ENCODE data around the gene VWC2L. TPM values are rescaled to one million over a fixed set of nuclear protein-coding genes. Genes with fewer than 3 reads are reported as not detected.

The VWC2L gene
- total and polyA plus RNA-seq, 2 donors (not counting 1 experiment from before 2014, with no cell fraction given): not detected

- WGBS (ENCODE audit: insufficient coverage): no CpG with 5 or more reads among the region's 6 CpGs
- CTCF ChIA-PET: no interaction called here
- Histone ChIP-seq H3K36me3 (replicated peaks in 1 of 2; ENCODE audit: control extremely low read depth in 1 of 2, control insufficient read depth in 1 of 2, extremely low read depth in 1 of 2, insufficient read depth in 2 of 2, low read length in 1 of 2) (no peaks in the 10 kb centered on the region), H4K20me1 (ENCODE audit: control insufficient read depth, insufficient read depth, low read length, poor library complexity, severe bottlenecking) (no peaks in the 10 kb centered on the region), H2AFZ (ENCODE audit: insufficient read depth, low read depth, low read length, poor library complexity, severe bottlenecking) (no peak overlapping the region), H3K27me3 (replicated peaks in 1 of 4; ENCODE audit: control extremely low read depth in 1 of 4, control insufficient read depth in 3 of 4, insufficient read depth in 4 of 4, low read length in 3 of 4) (no peaks in the 10 kb centered on the region), H3K79me2 (ENCODE audit: control insufficient read depth, insufficient read depth, low read length) (no peaks in the 10 kb centered on the region), H3K4me1 (ENCODE audit: control insufficient read depth in 2 of 2, insufficient read depth in 2 of 2, low read length in 2 of 2) (peaks cover 0 to 6% of the 10 kb centered on the region in 2 donors), H3K4me3 (ENCODE audit: control extremely low read depth in 1 of 5, extremely low read depth in 1 of 5, insufficient read depth in 1 of 5, low read depth in 2 of 5, low read length in 4 of 5) (no peak overlapping the region), H3K27ac (ENCODE audit: low read length in 2 of 2) (no peak overlapping the region), H3K4me2 (replicated peaks; ENCODE audit: low read depth, low read length, poor library complexity, severe bottlenecking) (no peak overlapping the region), H3K9me3 (ENCODE audit: control extremely low read depth in 1 of 3, control insufficient read depth in 2 of 3, insufficient read depth in 1 of 3, low read length in 2 of 3) (no peaks in the 10 kb centered on the region), H3K9ac (ENCODE audit: low read length) (no peak overlapping the region)
- no peaks in the 10 kb centered on the region for H3K9me3 Mint-ChIP-seq (ENCODE audit: insufficient read depth)
- ATAC-seq (ENCODE audit: low read depth) (no peak), DNase-seq (no peak)
- H3K4me3 Mint-ChIP-seq: no peak overlapping the region
- intact Hi-C loops (cut with micrococcal nuclease): no loop called here
- POLR2A ChIA-PET: no interaction called here
- H3K27ac Mint-ChIP-seq: no peak overlapping the region
- TF ChIP-seq CTCF (IDR thresholded peaks at IDR 0.05) (no peak), EZH2 (IDR thresholded peaks at IDR 0.05; ENCODE audit: borderline replicate concordance, insufficient read depth, low read depth, low read length, poor library complexity, severe bottlenecking) (no peak)
- H3K4me1 Mint-ChIP-seq: peaks cover 9% of the 10 kb centered on the region
- peaks cover 6% of the 10 kb centered on the region for H3K27me3 Mint-ChIP-seq
These were observed 168.2 kb downstream of the VWC2L start for GRCh38 chr2:214579035-214579434.

- no peaks in the 10 kb centered on the region for H4K20me1 ChIP-seq (ENCODE audit: control insufficient read depth, insufficient read depth, low read length, poor library complexity, severe bottlenecking)
- no peaks in the 10 kb centered on the region for H3K9me3 ChIP-seq (ENCODE audit: control extremely low read depth in 1 of 3, control insufficient read depth in 2 of 3, insufficient read depth in 1 of 3, low read length in 2 of 3)
- no peak overlapping the region for H3K4me2 ChIP-seq (replicated peaks; ENCODE audit: low read depth, low read length, poor library complexity, severe bottlenecking)
- Mint-ChIP-seq H3K27me3 (peaks cover 6% of the 10 kb centered on the region), H3K9me3 (ENCODE audit: insufficient read depth) (peaks cover 3% of the 10 kb centered on the region), H3K27ac (no peak overlapping the region), H3K4me1 (no peaks in the 10 kb centered on the region), H3K4me3 (no peak overlapping the region)
- POLR2A ChIA-PET: no interaction called here
- no peak overlapping the region for H3K9ac ChIP-seq (ENCODE audit: low read length)
- H2AFZ ChIP-seq (ENCODE audit: insufficient read depth, low read depth, low read length, poor library complexity, severe bottlenecking): no peak overlapping the region
- ATAC-seq (ENCODE audit: low read depth) (no peak), DNase-seq (no peak)
- WGBS (ENCODE audit: insufficient coverage): 51% methylated on average over 3 of the region's 3 CpGs
- no peaks in the 10 kb centered on the region for H3K36me3 ChIP-seq (replicated peaks in 1 of 2; ENCODE audit: control extremely low read depth in 1 of 2, control insufficient read depth in 1 of 2, extremely low read depth in 1 of 2, insufficient read depth in 2 of 2, low read length in 1 of 2)
- H3K27me3 ChIP-seq (replicated peaks in 1 of 4; ENCODE audit: control extremely low read depth in 1 of 4, control insufficient read depth in 3 of 4, insufficient read depth in 4 of 4, low read length in 3 of 4): no peaks in the 10 kb centered on the region
- CTCF ChIA-PET: no interaction called here
- no peak overlapping the region for H3K4me3 ChIP-seq (ENCODE audit: control extremely low read depth in 1 of 5, extremely low read depth in 1 of 5, insufficient read depth in 1 of 5, low read depth in 2 of 5, low read length in 4 of 5)
- H3K4me1 ChIP-seq (ENCODE audit: control insufficient read depth in 2 of 2, insufficient read depth in 2 of 2, low read length in 2 of 2): no peaks in the 10 kb centered on the region
- intact Hi-C loops (cut with micrococcal nuclease): loop anchor here (5.0 kb wide), 1 partner anchor 1335 kb away; no protein-coding TSS in a partner anchor
- H3K79me2 ChIP-seq (ENCODE audit: control insufficient read depth, insufficient read depth, low read length): no peaks in the 10 kb centered on the region
- TF ChIP-seq EZH2 (IDR thresholded peaks at IDR 0.05; ENCODE audit: borderline replicate concordance, insufficient read depth, low read depth, low read length, poor library complexity, severe bottlenecking): no peak
- no peak for TF ChIP-seq CTCF (IDR thresholded peaks at IDR 0.05)
- no peak overlapping the region for H3K27ac ChIP-seq (ENCODE audit: low read length in 2 of 2)
These were observed 176.6 kb downstream of the VWC2L start for GRCh38 chr2:214587442-214587841.

All from B cell (primary cell).